Hepatocyte (in vitro differentiated cells): ENCODE data around the gene WASF3. TPM values are rescaled to one million over a fixed set of nuclear protein-coding genes. Genes with fewer than 3 reads are reported as not detected.

Experiments used
- DNase-seq: peaks from one replicate; pipeline ENCODE4 v3.0.0-alpha.2; 2016; ENCODE audit warnings: low spot score
- H2AFZ ChIP-seq: fragments of 200-600 bp; sonication (generic); 2 replicates; pipeline ENCODE4 v1.6.0; 2016; ENCODE audit warnings: antibody characterized with exemption, mild to moderate bottlenecking
- H3K27ac ChIP-seq: fragments of 200-600 bp; sonication (generic); 2 replicates; pipeline ENCODE4 v1.5.1; 2016; ENCODE audit warnings: mild to moderate bottlenecking
- H3K27me3 ChIP-seq: fragments of 200-600 bp; sonication (generic); 2 replicates; pipeline ENCODE4 v1.6.1; 2016
- H3K36me3 ChIP-seq: fragments of 200-600 bp; sonication (generic); replicated peaks from 2 replicates; pipeline ENCODE4 v1.5.1; 2016; ENCODE audit warnings: low read depth; ENCODE audit not compliant: insufficient read depth
- H3K4me1 ChIP-seq: fragments of 200-600 bp; sonication (generic); 2 replicates; pipeline ENCODE4 v1.5.1; 2016; ENCODE audit warnings: mild to moderate bottlenecking, moderate library complexity; ENCODE audit not compliant: insufficient read depth
- H3K4me2 ChIP-seq: fragments of 200-600 bp; sonication (generic); 2 replicates; pipeline ENCODE4 v1.6.0; 2016
- H3K4me3 ChIP-seq: fragments of 200-600 bp; sonication (generic); 2 replicates; pipeline ENCODE4 v1.5.1; 2016; ENCODE audit warnings: mild to moderate bottlenecking
- H3K79me2 ChIP-seq: fragments of 200-600 bp; sonication (generic); 2 replicates; pipeline ENCODE4 v1.6.0; 2017; ENCODE audit warnings: mild to moderate bottlenecking
- H3K9me2 ChIP-seq: fragments of 200-600 bp; sonication (generic); replicated peaks from 2 replicates; pipeline ENCODE4 v1.6.0; 2017; ENCODE audit warnings: mild to moderate bottlenecking; ENCODE audit not compliant: insufficient read depth
- H3K9me3 ChIP-seq: fragments of 200-600 bp; sonication (generic); 2 replicates; pipeline ENCODE4 v1.5.1; 2016; ENCODE audit warnings: low read depth, mild to moderate bottlenecking
- H4K20me1 ChIP-seq: fragments of 200-600 bp; sonication (generic); 2 replicates; pipeline ENCODE4 v1.6.0; 2016; ENCODE audit warnings: mild to moderate bottlenecking; ENCODE audit not compliant: insufficient read depth, poor library complexity, severe bottlenecking
- CTCF ChIP-seq: fragments of 200-600 bp; sonication (generic); IDR thresholded peaks from 2 replicates; pipeline ENCODE4 v1.5.1; 2016; ENCODE audit warnings: antibody characterized with exemption, mild to moderate bottlenecking; ENCODE audit not compliant: poor library complexity
- EZH2 ChIP-seq: fragments of 200-600 bp; sonication (generic); IDR thresholded peaks from 2 replicates; pipeline ENCODE4 v1.6.1; 2016; ENCODE audit warnings: antibody characterized with exemption, mild to moderate bottlenecking, borderline replicate concordance
- EZH2phosphoT487 ChIP-seq: fragments of 200-600 bp; sonication (generic); IDR thresholded peaks from one replicate; pipeline ENCODE4 v1.6.1; 2018; ENCODE audit warnings: antibody characterized with exemption, mild to moderate bottlenecking, low read depth, moderate library complexity; ENCODE audit not compliant: unreplicated experiment, severe bottlenecking
- WGBS: methylation state at CpG from one replicate; pipeline ENCODE4 v1.1.6; 2016; ENCODE audit warnings: low lambda C conversion rate; ENCODE audit errors: missing lambda C conversion rate; 5-methylcytosine and 5-hydroxymethylcytosine counted together
- polyA plus RNA-seq: library from polyadenylated mRNA; unstranded; fragments of >200 nt; fragmentation: Nextera tagmentation; extraction: Ambion mirVana; gene quantifications from 2 replicates; pipeline ENCODE4 v1.2.1, GENCODE V29; 2016
- total RNA-seq: library from RNA; depleted of rRNA; stranded (reverse); fragments of >200 nt; gene quantifications from 2 replicates; pipeline ENCODE4 v1.2.3, GENCODE V29; 2014

Gene WASF3
- total and polyA plus RNA-seq, 2 experiments from 2014 or later, result 10.4 to 17.8 TPM

GRCh38 chr13:26522571-26522970, 34.9 kb upstream of the WASF3 start:
- H3K79me2 ChIP-seq, result no peaks in the 10 kb centered on the region
- H2AFZ ChIP-seq, result no peak overlapping the region
- H3K27ac ChIP-seq, result no peak overlapping the region
- no peaks in the 10 kb centered on the region for H3K27me3 ChIP-seq
- no peak for DNase-seq
- no peaks in the 10 kb centered on the region for H3K9me2 ChIP-seq
- H3K4me2 ChIP-seq, result no peak overlapping the region
- H3K4me1 ChIP-seq, result no peaks in the 10 kb centered on the region
- TF ChIP-seq EZH2phosphoT487 (no peak), EZH2 (no peak), CTCF (no peak)
- no peak overlapping the region for H3K4me3 ChIP-seq
- 88% methylated on average over 5 of the region's 5 CpGs for WGBS
- no peaks in the 10 kb centered on the region for H3K36me3 ChIP-seq
- H3K9me3 ChIP-seq, result no peaks in the 10 kb centered on the region
- H4K20me1 ChIP-seq, result no peaks in the 10 kb centered on the region

GRCh38 chr13:26523007-26523406, 34.5 kb upstream of the WASF3 start:
- Histone ChIP-seq H3K27ac (no peak overlapping the region), H3K4me1 (no peaks in the 10 kb centered on the region), H3K9me2 (no peaks in the 10 kb centered on the region), H3K4me2 (no peak overlapping the region), H3K27me3 (no peaks in the 10 kb centered on the region), H2AFZ (no peak overlapping the region), H4K20me1 (no peaks in the 10 kb centered on the region), H3K79me2 (no peaks in the 10 kb centered on the region), H3K4me3 (no peak overlapping the region), H3K9me3 (no peaks in the 10 kb centered on the region), H3K36me3 (no peaks in the 10 kb centered on the region)
- TF ChIP-seq EZH2 (no peak), CTCF (no peak), EZH2phosphoT487 (no peak)
- 91% methylated on average over 6 of the region's 6 CpGs for WGBS
- no peak for DNase-seq

GRCh38 chr13:26525528-26525927, 32.0 kb upstream of the WASF3 start:
- Histone ChIP-seq H3K9me3 (no peaks in the 10 kb centered on the region), H2AFZ (no peak overlapping the region), H3K4me2 (no peak overlapping the region), H4K20me1 (no peaks in the 10 kb centered on the region), H3K36me3 (no peaks in the 10 kb centered on the region), H3K79me2 (no peaks in the 10 kb centered on the region), H3K9me2 (no peaks in the 10 kb centered on the region), H3K4me1 (no peaks in the 10 kb centered on the region), H3K27me3 (no peaks in the 10 kb centered on the region), H3K4me3 (no peak overlapping the region), H3K27ac (no peak overlapping the region)
- no peak for DNase-seq
- TF ChIP-seq EZH2phosphoT487 (no peak), EZH2 (no peak), CTCF (no peak)

- Histone ChIP-seq H3K9me3 (no peaks in the 10 kb centered on the region), H3K36me3 (no peaks in the 10 kb centered on the region), H3K9me2 (no peaks in the 10 kb centered on the region), H3K27ac (no peak overlapping the region), H3K4me1 (no peaks in the 10 kb centered on the region), H2AFZ (no peak overlapping the region), H4K20me1 (no peaks in the 10 kb centered on the region), H3K4me2 (no peak overlapping the region), H3K27me3 (no peaks in the 10 kb centered on the region), H3K4me3 (no peak overlapping the region), H3K79me2 (no peaks in the 10 kb centered on the region)
- no peak for TF ChIP-seq EZH2phosphoT487
- no peak for TF ChIP-seq CTCF
- no peak for TF ChIP-seq EZH2
- DNase-seq, result no peak
- 79% methylated on average over 2 of the region's 2 CpGs for WGBS
Measured at GRCh38 chr13:26526702-26527216, 30.7 kb upstream of the WASF3 start.
